RCC 7860 (cell line): Measurements from ENCODE around the gene TUBB2B.

Experiments used
- DNase-seq: peaks from one replicate; pipeline ENCODE4 v3.0.0-alpha.2; 2015; ENCODE audit warnings: low spot score
- FAIRE-seq: peaks from 2 replicates; lab custom pipeline; 2012; peaks lifted over from hg19 to GRCh38; lab: Jason Lieb, UNC

The TUBB2B gene

GRCh38 chr6:3227363-3228045, at the start of gene TUBB2B:
Gene TUBB2B, minus strand, starts transcription at chr6:3227653. Its CDS starts 110 bp downstream, at chr6:3227543.
- DNase-seq = no peak
- FAIRE-seq = no peak

DNA sequence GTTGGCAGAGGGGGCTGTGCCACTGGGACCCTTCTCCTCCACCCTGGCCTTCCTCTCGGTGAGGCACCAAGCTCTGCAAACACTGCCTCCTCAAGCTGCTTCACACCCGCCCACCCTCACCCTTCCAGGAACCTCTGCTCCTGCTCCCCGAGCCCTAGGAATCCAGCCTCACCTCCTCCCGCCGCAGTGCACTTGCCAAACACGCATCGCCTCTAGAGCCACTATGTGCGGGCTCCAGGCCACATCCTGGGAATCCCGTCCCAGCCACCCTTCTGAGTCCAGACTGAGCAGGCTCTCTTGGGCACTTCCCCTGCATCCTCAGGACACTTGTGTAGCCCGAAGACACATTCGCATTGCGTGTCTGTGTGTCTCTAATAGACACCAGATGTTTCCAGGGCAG, 49.8 kb upstream of the TUBB2B start:
- no peak for DNase-seq
- FAIRE-seq = no peak

- DNase-seq (no peak), FAIRE-seq (no peak)
These were observed 49.0 kb upstream of the TUBB2B start for GRCh38 chr6:3276174-3277167.

- DNase-seq = no peak
These were observed 46.5 kb upstream of the TUBB2B start for GRCh38 chr6:3273707-3274521.

DNA sequence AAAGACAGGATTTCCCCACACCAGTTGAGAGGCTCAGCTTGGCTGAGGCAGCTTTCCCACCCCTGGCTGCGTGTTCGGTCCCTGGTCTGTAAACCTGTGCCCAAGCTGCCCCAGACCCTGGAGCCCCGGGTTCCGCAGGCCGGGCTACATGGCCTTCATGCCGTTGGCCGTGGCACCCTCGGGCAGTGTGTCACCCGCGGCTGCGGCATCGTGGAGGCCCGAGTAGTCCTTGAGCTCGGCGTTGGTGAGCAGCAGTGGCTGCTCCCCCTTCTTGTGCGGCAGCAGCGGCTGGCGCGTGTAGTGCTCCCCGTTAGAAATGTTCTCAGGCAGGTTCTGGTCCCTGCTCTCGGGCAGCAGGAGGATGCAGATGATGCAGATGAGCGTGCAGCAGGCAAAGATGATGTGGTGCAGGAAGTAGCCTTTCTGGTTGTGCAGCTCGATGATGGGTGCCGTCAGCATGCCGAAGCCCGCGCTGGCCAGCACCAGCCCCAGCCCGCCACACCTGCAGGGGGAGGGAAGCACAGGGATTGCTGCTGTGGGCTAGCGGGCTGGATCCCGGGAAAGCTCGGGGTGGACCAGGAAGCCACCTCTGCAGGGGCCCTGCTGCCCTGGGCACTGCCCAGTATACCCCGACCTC, 45.6 kb upstream of the TUBB2B start:
- FAIRE-seq = no peak
- no peak for DNase-seq

More at GRCh38 chr6:3273707-3274521, 46.5 kb upstream of the TUBB2B start:
- no peak for FAIRE-seq

DNA sequence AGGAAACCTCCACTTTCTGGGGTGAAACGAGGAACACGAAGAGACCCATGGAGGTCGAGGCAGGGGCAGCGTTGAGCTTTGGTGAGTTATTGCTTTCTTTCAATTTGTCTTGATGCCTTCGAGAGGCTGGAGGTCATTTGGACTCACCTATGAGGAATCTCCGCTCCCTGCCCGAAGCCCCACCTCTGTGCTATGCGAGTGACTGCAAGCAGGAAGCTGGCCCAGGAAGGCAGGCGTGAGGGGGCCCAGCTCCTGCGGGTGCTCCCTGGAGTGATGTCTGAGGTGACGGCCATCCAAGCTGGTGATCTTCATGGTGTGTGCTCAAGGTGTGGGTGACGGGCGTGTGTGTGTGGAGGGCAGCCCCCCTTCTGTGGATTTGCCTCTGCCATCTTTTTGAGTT, 44.3 kb upstream of the TUBB2B start:
- FAIRE-seq (no peak), DNase-seq (no peak)

GRCh38 chr6:3270258-3270657, 42.8 kb upstream of the TUBB2B start:
- DNase-seq = no peak
- no peak for FAIRE-seq

DNA sequence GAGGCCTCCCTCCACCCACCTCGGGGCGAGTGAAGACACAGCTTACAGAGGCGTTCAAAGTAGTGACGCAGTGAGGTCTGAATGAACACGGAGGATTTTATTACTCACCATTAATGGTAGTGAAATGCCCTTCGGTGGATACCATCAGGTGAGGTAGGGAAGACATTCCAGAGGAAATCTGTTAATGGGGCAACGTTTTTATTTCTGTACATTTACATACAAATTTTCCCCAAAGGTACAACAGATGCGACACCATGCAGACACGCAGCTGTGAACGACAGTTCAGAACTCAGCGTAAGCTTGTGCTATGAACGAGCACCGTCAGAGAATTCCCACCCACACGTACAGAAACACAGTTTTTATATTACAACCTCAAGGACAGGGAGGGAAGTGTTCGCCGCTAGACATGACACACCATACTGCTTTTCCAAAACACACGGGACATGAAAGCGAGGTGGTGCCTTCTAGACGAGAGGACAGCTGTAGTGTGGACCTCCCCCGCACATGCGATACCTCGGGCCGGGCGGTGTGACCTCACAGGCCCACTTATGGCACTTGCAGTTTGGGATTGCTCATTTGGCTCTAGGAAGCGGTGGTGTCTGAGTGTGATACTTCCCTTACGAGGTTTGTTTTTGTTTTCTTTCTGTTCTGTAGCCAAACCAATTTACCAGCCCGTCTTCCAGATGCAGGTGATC, 42.0 kb upstream of the TUBB2B start:
- FAIRE-seq (no peak), DNase-seq (no peak)

DNA sequence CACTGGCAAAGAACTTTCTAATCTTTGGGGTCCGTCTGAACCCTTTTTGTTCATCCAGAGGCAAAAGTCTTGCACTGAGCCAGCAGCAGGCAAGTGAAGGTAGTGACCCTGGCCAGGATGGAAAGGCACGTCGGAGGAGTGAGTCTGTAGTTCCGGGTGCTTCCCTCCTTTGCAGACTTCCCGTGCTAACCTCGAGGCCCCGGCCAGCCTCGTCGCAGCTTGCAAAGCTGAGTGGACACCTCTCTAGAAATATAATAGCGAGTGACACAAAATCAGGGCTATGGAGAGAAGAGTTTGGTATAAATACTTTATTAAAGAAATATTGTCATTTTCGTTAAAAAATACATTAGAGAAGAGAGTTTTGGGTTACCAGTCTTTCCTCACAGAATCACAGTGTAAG, 41.2 kb upstream of the TUBB2B start:
- DNase-seq (no peak), FAIRE-seq (no peak)

GRCh38 chr6:3267162-3267561, 39.7 kb upstream of the TUBB2B start:
- DNase-seq (no peak), FAIRE-seq (no peak)

- DNase-seq (no peak), FAIRE-seq (no peak)
These were observed 38.7 kb upstream of the TUBB2B start for GRCh38 chr6:3266170-3266569.

- FAIRE-seq (no peak), DNase-seq (no peak)
These were observed 38.2 kb upstream of the TUBB2B start for GRCh38 chr6:3265671-3266070.

GRCh38 chr6:3264356-3264755, 36.9 kb upstream of the TUBB2B start:
- DNase-seq (no peak), FAIRE-seq (no peak)

- DNase-seq (no peak), FAIRE-seq (no peak)
These were observed 35.6 kb upstream of the TUBB2B start for GRCh38 chr6:3263096-3263495.

- FAIRE-seq (no peak), DNase-seq (no peak)
These were observed 34.5 kb upstream of the TUBB2B start for GRCh38 chr6:3261921-3262320.

GRCh38 chr6:3261518-3261820, 34.0 kb upstream of the TUBB2B start:
- no peak for FAIRE-seq
- DNase-seq = no peak

- DNase-seq (no peak), FAIRE-seq (no peak)
These were observed 33.5 kb upstream of the TUBB2B start for GRCh38 chr6:3260772-3261517.

DNA sequence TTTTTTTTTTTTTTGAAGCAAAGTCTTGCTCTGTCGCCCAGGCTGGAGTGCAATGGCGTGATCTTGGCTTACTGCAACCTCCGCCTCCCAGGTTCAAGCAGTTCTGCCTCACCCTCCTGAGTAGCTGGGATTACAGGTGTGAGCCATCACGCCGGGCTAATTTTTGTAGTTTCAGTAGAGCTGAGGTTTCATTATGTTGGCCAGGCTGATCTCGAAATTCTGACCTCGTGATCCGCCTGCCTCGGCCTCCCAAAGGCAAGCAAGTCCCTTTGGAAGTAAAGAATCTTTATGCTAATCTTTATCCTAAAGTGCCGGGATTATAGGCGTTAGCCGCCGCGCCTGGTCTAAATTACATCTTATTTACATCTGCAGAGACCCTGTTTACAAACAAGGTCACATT, 32.8 kb upstream of the TUBB2B start:
- FAIRE-seq (no peak), DNase-seq (no peak)

- FAIRE-seq (no peak), DNase-seq (peak; percentile 9)
These were observed 32.1 kb upstream of the TUBB2B start for GRCh38 chr6:3259491-3259958.
